Measurements from ENCODE around the gene NEK2.
"Not testable (repeated sequence)": the region's sequence is repeated elsewhere in the genome, so short reads cannot be mapped to it uniquely, and the experiment has no call there.

NEK2 gene

DNA sequence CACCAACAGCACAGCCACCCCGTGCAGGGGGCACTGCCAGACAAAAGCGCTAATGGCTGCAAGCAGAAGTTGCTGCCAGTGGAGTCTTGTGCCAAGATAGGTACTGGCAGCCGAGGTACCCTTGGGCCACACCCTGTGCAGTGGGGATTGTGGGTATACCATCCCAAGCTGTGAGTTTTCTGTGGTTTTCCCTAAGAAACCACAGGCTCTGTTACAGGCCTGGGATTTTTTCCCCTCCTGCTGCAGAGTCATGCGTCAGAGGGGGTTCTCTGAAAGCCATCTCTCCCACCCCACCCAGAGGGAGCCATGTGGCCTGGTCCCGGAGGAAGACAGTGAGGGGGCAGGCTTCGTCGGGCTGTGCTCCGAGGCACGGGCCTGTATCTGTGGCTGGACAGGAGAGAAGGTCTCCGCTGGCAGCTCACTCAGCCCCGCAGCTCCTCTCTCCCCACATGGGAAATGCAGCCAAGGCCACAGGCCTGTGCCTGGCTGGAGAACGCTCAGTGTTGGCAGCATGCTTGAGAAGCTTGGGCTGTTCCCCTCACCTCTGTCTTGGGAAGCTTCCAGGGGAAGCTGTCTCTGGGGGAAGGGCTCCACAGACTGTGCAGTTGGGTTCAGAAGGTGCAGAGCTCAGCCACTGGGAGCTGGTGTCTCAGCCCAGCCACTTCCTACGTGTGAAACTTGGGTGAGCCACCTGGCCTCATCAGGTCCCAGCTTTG, 42.5 kb downstream of the NEK2 start:
- DNase-seq (ENCODE audit: low read depth, low spot score): no peak

DNA sequence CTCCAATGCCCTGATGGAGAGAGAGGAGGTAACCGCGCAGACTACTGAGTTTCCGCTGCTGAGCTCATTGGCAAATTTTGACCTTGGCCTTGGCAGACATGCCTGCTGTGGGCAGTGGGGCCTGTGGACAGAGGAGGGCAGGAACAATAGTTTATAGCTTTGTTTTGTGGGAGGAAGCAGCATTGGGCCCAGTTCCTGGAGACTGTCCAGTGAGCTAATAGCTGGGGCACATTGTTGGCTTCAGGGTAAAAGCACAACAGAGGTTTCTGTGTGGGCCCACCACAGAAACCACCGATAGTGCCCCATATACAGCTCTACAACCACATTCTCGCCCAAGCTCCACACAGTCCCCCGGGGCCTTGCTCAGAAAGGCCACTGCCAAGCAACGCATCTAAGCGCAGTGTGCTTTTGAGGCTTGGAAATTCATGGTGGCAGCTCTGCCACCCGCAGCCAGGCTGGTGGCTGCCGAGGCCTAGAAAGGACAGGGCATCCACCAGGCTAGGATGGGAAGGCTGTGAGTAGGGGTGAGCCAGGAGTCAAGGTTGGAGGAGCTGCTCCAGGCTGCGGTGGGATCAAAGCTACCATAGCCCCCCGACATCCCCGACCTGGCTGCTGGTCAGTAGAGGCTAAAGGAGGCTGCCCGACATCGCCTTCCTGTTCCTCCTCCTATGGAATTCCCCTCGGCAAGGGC, 43.2 kb downstream of the NEK2 start:
- no peak for DNase-seq (ENCODE audit: low read depth, low spot score)

DNA sequence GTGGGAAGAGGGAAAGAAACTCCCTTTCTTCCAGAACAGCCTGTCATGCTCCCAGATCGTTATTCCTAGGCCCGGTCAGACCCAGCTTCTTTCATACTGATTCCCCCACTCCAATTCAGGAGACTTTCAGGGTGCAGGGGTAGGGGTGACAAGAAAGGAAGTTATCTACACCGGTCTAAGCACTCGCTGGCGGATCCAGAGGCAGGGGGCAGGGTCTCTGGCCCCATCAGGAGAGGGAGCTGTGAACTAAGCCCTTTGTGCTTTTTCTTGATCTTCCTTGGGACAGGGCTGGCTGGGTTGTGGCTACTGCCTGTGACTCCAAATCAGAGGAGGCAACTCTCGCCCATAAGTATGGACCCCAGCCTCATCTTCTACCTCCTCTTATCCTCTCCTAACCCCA, 44.3 kb downstream of the NEK2 start:
- no peak for DNase-seq (ENCODE audit: low read depth, low spot score)

DNA sequence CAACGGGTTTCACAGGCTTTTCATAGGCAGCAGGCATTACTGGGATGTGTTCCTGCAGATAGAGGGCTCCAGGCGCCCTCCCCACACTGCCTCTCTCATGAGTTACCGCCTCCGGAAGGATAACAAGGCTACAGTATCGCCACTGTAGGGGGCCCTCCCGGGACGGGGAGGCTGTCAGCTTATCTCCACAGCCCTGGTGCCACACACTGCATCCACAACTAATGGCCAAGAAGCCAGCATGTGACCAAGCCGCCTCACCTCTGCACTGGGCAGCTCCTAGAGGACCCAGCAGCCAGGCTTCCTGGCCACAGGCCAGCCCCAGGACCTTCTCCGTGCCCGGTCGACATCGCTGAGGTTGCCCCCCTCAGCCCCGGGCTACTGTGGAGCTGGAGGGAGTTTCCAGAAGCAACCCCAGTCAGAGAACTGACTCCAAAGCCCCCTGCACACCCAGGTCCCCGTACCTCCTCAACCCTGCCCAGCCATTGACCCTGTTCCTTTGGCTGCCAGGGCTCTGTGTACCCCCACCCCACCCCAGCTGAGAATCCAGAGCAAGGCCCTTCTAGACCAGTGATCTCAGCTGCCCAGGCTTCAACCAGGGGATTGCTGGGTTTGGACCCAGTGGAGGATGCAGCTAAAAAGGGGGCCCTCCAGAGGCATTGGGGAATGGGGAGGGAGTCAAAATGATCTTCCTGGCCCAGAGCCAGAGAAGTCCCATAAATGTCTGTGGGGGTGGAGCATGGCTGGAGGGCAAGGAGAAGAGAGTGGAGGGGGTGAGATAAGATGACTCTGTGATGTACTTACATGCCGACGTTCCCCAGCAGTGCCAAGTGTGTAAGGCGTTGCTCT, 45.0 kb downstream of the NEK2 start:
- no peak for DNase-seq (ENCODE audit: low read depth, low spot score)

DNA sequence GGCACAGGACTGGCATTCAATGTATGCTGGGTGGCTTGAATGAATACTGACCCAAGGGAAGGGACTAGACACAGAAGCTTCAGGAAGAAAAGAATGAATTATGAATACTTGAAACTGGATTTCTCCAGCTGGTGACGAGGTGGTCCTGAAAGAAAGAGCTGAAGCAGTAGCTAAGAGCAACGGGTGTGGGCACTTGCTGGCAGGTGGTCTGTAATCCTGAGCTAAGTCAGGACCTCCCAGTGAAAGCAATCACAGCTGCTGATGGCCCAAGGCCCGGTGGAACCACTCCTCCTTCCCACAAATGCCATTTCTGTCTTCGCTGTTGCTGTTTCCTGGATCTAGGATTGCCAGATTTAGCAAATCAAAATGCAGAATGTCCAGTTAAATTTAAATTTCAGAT, 47.0 kb downstream of the NEK2 start:
- no peak for DNase-seq (ENCODE audit: low read depth, low spot score)

DNA sequence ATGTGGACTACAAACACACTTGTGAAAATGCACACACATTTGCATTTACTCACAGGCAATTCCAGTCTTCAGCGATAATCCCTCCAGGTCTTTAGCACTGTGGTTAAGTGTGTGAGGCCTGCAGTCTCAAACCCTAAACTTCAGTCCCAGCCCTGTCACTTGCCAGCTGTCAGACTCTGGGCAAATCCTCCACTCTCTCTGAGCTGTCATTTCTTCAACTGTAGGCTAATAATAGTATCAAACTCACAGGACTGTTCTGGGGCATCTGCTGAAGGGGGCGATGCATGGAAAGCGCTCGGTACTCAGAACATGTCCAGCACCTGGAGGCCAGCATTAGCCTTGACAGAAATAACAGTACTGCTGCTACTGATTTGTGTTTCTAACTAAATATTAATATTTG, 48.2 kb downstream of the NEK2 start:
- DNase-seq (ENCODE audit: low read depth, low spot score): no peak

DNA sequence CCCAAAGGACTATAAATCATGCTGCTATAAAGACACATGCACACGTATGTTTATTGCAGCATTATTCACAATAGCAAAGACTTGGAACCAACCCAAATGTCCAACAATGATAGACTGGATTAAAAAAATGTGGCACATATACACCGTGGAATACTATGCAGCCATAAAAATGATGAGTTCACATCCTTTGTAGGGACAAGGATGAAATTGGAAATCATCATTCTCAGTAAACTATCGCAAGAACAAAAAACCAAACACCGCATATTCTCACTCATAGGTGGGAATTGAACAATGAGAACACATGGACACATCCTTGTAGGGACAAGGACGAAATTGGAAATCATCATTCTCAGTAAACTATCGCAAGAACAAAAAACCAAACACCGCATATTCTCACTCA, 49.6 kb downstream of the NEK2 start:
- DNase-seq (ENCODE audit: low read depth, low spot score): not testable (repeated sequence)

DNA sequence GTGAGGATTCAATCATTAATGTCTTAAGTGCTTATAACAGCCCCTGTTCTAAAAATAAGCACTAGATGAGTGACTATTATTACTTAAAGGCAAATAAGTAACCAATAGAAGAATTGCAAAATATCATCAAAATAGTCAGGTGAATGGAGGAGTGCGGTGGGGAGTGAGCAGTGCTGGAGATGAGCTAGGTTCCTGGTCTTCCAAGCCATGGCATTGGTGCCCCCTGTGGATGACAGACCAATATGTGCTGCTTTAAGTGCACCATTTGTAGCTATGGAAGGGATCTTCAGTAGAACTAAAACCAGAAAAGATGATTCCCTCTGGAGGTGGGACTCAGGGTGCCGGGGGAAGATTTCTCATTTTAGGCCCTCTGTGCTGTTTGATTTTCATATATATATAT, 50.4 kb downstream of the NEK2 start:
- DNase-seq (ENCODE audit: low read depth, low spot score): no peak

DNA sequence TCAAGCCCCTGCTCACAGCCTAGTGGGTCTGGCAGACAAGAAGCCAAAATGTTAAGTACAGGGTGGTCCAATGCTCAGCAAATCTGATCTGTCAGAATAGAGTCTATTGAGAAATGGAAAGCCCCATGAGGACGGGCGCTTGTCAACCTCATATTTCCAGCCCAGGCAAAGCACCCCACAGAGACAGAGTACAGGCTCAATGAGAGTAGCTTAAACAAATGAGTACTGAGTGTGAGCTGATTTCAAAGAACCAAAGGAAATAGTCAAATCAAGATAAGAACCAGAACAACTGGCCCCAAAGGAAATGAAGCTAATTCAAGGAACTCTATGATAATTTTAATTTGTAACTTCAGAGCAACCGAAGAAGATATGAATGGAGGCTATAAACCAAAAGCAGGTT, 51.9 kb downstream of the NEK2 start:
- DNase-seq (ENCODE audit: low read depth, low spot score): no peak

DNA sequence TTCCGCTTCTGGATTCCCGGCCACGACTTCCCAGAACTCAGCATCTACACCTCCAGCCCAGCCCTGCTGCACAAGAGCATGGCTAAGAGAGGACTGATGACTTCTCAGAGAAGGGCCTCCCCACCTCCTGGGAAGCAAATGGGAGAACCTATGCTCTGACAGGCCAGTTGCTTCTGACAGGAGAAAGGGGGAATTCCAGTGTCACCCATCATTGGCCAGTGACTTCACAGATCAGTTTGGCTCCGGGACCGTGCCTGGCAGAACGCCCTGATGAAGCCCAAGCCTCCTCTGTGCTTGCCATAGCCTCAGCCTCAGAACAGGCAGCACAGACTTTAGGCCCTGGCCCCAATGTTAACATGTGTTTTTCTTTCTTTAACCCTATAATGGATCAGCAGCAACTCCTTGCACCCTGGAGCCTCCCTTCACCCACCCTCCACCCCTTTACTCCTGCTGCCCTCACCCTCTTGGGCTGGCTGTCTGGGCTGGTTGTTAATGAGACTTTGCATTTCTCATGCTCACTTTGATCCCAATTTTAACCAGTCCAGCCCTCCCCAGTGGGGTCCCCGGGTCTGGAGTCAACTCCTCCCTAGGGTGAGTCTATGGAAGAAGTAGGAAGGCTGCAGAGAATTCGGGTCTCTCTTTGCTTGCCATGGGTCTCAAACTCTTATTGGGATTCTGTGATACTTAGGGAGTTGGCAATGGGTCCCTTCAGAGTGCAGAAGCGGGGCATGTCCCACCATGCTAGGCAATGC, 53.8 kb downstream of the NEK2 start:
- DNase-seq (ENCODE audit: low read depth, low spot score): no peak

DNA sequence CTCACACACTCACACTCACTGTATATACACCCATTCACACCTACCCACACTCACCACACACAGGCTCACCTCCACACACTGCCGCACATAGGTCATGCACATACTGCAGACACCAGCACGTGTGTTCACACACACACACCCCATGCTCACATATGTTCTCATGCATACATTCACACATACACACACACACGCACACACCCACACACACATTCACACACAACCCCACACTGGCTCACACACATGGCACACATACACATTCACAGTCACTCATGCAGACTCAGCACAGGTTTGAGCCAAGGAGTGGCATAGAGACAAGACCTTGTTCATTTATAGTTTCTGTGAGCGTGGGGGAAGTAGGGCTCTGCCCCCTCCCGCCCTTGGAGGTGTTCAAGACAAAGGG, 55.3 kb downstream of the NEK2 start:
- no peak for DNase-seq (ENCODE audit: low read depth, low spot score)

DNA sequence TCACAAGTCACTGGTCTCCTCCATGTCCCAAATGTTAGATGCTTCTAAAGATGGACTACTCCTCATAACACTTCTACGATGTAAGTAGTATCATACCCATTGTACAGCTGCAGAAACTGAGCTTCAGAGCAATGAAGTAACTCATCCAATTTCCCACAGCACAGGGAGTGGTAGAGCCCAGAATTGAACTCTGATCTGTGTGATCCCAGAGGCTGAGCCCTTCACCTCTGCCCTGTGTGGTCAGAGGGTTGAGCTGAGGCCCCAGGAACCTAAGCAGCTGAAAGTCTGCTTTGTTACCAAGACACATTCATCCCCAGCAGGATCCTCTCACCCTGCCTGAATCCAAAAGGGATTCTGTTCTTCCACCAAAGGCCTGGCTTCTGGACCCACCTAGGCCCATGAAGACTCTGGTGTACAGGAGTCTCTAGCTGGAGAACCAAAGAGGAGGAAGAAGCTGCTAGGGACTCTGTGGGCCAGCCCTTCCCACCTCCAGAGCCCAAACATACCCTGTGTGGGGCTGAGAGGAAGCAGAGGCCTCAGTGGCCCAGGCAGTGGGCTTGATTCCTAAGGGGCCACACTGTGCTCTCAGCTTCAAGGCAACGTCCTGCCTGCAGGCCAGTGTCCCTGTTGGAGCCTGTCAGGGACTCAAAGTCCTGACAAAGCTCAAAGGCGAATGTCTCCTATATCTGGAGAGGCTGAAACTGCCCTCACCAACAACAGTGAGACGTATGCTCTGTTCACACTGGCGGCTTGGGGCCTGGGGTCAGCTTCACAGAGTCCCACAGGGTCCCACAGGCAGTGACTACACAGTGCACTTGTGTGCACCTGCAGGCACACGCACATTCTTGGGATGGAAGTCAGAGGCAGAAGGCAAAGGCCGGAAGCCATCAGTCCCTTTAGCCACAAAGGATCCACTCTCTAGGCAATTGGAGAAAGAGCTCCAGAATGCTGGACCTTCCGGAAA, 56.1 kb downstream of the NEK2 start:
- no peak for DNase-seq (ENCODE audit: low read depth, low spot score)

DNA sequence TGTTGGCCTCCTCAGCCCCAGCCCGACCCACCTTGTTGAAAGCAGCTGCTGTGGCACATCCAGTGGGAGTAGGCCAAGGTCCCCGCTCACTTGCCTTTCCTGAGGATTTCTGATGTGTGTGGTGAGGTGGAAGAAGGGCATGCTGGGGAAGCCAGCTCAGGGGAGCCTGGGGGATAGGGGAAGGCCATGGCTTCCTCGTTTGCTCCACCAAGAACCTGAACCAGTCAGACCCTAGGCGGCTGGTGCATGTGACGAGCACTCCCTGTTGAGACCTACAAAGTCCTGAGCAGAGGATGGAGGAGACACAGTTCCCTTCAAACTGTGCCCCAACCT, 58.5 kb downstream of the NEK2 start:
- no peak for DNase-seq (ENCODE audit: low read depth, low spot score)

DNA sequence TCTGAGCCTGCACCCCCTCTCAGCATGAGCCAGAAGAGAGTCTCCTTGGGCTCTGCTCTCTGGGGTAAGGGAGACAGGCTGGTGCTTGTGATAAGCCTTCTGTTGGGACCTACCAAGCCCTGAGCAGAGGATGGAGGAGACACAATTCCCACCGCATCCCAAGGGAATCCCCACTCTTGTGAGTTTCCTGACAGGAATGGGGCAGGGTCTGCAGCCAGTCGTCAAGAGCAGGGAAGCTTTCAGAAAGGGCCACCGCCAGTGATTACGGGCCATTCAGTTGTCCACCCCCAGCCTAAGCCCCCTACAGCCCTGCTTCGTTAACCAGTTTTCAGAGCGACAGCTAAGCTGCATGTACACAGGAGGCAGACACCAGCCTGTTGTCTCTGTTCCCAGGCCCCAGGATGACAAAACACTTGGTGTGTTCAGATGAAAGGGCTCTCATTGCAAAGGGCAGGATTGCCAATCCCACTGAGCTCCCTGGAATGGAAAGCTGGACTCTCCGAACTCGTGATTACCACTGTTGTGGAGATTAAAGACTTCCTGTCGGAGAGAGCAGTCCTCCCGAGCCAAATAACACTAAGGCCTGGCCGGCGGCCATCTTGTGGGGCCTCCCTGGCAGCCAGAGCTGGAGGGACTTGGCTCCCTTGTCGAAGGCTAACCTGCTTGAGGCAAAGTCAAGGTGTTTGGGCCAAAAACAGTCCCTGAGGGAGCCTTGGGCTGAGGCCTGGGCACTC, 59.0 kb downstream of the NEK2 start:
- no peak for DNase-seq (ENCODE audit: low read depth, low spot score)

DNA sequence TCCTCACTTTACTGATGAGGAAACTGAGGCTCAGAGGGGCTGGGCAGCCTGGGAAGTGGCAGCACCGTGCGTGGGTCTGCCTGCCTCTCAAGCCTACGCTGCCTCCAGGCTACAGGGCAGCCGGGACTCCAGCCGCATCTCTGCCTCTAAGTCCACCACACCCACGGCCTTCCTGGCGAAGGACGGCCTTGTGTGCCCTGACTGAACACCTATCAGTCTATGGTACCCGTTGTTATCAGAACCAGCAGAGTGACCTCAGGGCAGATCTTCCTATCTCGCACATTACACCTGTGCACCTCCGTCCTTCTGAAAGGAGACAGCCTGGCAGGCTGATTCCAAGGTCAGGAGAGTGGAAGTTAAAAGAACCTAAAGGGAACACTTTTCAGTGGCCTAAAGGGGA, 60.8 kb downstream of the NEK2 start:
- DNase-seq (ENCODE audit: low read depth, low spot score): no peak

DNA sequence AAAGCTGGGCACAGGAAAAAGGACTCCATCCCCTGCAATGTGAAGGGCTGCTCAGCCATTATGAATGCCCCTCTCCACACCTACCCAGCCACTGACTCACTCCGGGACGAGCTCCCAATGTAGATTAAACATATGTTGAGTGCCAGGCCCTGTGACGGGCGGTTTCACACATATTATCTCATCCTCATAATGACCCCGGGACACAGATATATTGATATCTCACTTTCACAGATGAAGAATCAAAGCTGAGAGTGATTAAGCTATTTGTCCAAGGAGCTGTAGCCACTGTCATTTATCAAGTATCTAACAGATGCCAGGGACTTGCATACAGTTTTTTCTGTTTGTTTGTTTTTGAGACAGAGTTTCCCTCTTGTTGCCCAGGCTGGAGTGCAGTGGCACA, 61.5 kb downstream of the NEK2 start:
- no peak for DNase-seq (ENCODE audit: low read depth, low spot score)

DNA sequence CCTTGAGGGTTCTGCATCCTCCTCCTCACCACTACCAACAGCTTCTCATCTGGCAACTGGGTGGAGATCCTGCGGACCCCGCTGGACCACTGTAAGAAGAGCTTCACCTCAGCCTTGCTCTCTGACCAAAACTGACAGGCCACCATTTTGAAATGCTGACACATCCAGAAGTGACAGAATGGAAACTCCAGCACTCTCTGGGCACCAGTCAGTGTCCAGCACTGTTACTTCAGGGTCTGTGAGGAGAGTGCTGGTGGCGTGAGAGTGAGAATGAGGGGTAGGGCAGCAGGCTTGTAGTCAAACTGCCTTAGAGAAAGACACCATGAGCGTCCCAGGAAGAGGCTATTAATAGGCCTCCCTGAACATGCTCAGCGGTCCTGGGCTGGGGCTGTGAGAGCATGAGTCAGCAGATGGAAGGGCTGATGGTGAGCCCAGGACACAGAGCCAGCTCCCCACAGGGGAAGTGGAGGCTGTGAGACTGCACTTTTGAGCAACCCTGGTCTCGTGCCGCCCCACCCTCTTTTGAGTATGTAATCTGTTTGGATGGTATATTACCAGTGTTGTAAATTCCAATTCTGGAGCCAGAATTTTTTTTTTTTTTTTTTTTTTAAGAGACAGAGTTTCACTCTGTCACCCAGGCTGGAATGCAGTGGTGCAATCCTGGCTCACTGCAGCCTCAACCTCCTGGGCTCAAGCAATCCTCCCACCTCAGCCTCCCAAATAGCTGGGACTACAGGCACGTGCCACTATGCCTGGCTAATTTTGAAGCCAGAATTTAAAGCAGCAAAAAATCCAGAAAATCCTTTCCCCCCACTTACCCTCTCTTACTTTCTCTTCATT, 62.1 kb downstream of the NEK2 start:
- DNase-seq (ENCODE audit: low read depth, low spot score): no peak

DNA sequence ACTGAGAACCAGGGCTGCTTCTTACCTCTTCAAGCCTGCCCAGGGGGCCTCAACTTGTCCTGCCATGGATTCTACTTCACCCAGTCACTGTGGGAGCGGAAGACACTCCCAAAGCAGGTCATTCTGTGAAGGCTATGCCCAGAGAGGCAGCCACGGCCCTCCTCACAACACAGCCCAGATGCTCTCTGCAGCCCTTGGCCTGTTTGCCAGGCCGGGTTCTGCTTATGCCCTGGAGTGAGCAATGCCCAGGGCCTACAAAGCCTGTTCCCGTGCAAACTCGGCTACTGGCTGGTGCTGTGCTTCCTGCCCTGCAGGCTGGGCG, 62.7 kb downstream of the NEK2 start:
- DNase-seq (ENCODE audit: low read depth, low spot score): no peak
